Fibroblast of lung (primary cell): ENCODE data around the gene LHFPL2.

Experiments used
- CTCF ChIP-seq, 2 donors: IDR thresholded peaks in 1 of 2; conservative IDR thresholded peaks in 1 of 2; 1 replicate in 1 of 2; 2 replicates in 1 of 2; pipeline ENCODE4 v1.5.1; 2011 to 2012; ENCODE audit warnings: low read length in 2 of 2, control low read depth in 1 of 2, inconsistent platforms in 1 of 2, low read depth in 1 of 2, mild to moderate bottlenecking in 1 of 2
- EZH2 ChIP-seq: IDR thresholded peaks from 2 replicates; pipeline ENCODE4 v1.5.1; 2012; ENCODE audit warnings: low read length, control low read depth, mild to moderate bottlenecking; ENCODE audit errors: missing control alignments

GRCh38 chr5:78662323-78662722, 13.8 kb upstream of the LHFPL2 start:
- no peak for TF ChIP-seq CTCF (conservative IDR thresholded peaks at IDR 0.05 in 1 of 2, IDR thresholded peaks at IDR 0.05 in 1 of 2; ENCODE audit: low read depth in 1 of 2, low read length in 2 of 2)
- no peak for TF ChIP-seq EZH2
